Fibroblast of villous mesenchyme (primary cell): ENCODE measurements around the gene TSPAN16. TPM values are rescaled to one million over a fixed set of nuclear protein-coding genes. Genes with fewer than 3 reads are reported as not detected.

Experiments
- DNase-seq: peaks from one replicate; pipeline ENCODE4 v3.0.0-alpha.2; 2010; ENCODE audit warnings: low read depth
- H3K4me3 ChIP-seq: 2 replicates; pipeline ENCODE4 v1.5.1; 2011; ENCODE audit warnings: low read depth, mild to moderate bottlenecking, low read length
- CTCF ChIP-seq: IDR thresholded peaks from 2 replicates; pipeline ENCODE4 v1.5.1; 2012; ENCODE audit warnings: low read depth, mild to moderate bottlenecking, low read length; ENCODE audit not compliant: insufficient read depth
- total RNA-seq: library from RNA; depleted of rRNA; stranded (reverse); fragments of >200 nt; gene quantifications from 2 replicates; pipeline ENCODE4 v1.2.3, GENCODE V29; 2012

TSPAN16 gene
- total RNA-seq, 1 donor: not detected

- no peak for TF ChIP-seq CTCF
- no peak for DNase-seq
- H3K4me3 ChIP-seq: no peak overlapping the region
Measured at GRCh38 chr19:11279505-11280236, 16.3 kb upstream of the TSPAN16 start.

GRCh38 chr19:11281356-11282049 is 14.5 kb upstream of the TSPAN16 start:
- no peak for TF ChIP-seq CTCF
- H3K4me3 ChIP-seq: no peak overlapping the region
- DNase-seq: peak; percentile 61

- no peak for DNase-seq
Measured at GRCh38 chr19:11284515-11284914, 11.4 kb upstream of the TSPAN16 start.

GRCh38 chr19:11286312-11286974 is 9.5 kb upstream of the TSPAN16 start:
- H3K4me3 ChIP-seq: no peak overlapping the region
- peak; percentile 31 for DNase-seq
- TF ChIP-seq CTCF: peak; percentile 12

More at GRCh38 chr19:11284515-11284914, 11.4 kb upstream of the TSPAN16 start:
- TF ChIP-seq CTCF: no peak
- no peak overlapping the region for H3K4me3 ChIP-seq

GRCh38 chr19:11288349-11288748 is 7.6 kb upstream of the TSPAN16 start:
- no peak overlapping the region for H3K4me3 ChIP-seq
- peak; percentile 40 for DNase-seq
- TF ChIP-seq CTCF: peak; percentile 71

- no peak for DNase-seq
- H3K4me3 ChIP-seq: no peak overlapping the region
- TF ChIP-seq CTCF: no peak
Measured at GRCh38 chr19:11290256-11290655, 5.7 kb upstream of the TSPAN16 start.
